ENCODE data around the gene KCND3.

Gene KCND3

DNA sequence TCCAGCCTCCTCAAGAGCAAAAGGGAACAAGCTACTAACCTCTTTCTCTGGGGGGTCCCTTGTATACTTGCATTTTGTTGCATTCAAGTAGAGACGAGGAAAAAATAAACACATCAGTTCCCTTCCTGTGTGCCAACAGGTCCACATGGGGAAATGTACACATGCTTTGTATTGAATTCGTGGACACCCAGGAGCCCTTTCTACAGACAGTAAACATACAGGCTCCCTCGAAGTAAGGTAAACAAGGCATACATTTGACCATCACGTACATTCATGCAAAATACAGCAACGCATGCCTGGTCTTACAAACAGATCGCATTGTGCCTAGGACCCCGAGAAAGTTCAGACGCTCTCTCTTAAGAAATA, 1.1 kb downstream of the KCND3 start:
- no peak for DNase-seq

DNA sequence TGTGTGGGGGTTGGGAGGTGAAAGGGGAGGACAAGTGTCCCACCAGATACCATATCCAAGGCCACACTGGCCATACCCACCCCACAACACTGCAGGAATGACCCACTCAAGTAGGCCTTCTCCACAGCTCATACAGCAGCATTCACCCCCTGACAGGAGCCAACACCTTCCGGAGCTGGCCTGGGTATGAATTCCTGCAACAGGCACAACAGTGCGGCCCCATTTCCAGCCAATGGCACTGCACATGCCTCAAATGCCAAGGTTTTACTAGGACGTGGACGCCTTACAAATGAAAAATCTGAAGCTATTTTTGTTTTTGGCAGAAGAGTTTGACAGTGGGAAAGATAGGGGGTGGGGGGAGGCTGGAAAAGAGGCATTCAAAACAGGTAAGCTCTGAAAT, 2.0 kb downstream of the KCND3 start:
- no peak for DNase-seq

DNA sequence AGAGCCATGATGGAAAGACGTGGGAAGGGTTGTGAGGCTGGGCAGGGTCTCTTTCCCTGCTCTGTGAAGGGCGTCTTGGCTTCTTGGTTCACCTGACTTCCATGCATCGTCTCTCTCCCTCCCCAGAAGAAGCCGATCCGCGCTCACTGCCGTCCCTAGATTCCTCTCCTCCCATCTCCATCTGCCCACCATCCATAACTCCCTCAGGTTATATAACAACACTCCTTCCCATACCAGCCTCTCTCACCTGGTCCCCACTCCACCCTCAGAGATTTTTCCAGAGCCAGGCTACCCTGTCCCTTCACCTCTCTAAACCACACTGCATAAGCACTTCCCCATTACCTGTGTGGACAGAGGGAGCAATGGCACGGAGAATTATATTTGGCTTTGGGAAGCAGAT, 6.0 kb downstream of the KCND3 start:
- DNase-seq: no peak

DNA sequence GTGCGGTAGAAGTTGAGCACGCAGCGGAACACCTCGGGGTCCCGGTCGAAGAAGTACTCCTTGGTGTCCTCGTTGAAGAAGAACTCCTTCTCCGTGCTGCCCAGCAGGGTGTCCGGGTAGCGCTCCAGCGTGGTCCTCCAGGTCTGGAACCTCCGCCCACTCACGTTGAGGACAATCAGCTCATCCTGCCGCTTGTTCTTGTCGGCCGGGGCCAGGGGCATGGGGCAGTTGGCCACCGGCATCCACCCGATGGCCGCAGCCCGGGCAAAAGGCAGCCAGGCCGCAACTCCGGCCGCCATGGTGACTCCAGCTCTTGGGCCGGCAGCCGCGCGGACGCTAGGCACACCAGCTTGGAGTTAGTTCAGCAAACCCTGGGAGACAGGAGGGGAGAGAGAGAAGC, 7.0 kb downstream of the KCND3 start:
- no peak for DNase-seq

DNA sequence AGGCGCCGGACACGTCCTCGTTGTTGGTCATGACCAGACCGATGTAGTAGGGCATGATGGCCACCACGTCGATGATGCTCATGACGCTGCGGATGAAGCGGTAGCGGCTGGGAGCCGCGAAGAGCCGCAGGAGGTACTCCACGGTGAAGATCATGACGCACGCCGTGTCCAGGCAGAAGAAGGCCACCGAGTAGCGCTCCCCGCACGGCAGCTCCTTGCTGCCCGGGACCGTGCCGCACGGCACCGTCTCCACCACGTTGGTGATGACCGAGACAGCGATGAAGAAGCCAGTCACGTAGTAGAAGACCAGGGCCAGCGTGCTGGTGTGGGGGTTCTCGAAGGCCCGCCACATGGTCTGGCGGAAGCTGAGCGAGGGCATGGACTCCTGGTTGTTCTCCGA, 7.6 kb downstream of the KCND3 start:
- DNase-seq: no peak

DNA sequence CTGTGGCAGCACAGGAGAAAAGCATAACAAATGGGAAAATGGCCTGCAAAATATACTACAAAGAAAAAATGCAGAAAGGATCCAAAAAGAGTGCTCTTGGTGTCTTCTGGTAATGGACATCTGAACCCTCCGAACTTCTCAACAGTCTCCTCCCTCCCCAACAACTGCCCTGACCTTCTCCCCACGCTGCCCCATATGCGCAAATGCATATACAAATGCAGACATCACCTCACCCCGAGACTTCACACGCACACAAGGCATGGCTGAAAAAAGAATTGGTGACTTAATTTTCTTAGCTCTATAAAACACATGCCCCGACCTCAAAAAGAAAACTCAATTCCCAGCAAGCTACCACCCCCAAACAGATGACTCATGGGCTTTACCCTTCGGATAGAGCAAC, 8.4 kb downstream of the KCND3 start:
- DNase-seq: no peak

DNA sequence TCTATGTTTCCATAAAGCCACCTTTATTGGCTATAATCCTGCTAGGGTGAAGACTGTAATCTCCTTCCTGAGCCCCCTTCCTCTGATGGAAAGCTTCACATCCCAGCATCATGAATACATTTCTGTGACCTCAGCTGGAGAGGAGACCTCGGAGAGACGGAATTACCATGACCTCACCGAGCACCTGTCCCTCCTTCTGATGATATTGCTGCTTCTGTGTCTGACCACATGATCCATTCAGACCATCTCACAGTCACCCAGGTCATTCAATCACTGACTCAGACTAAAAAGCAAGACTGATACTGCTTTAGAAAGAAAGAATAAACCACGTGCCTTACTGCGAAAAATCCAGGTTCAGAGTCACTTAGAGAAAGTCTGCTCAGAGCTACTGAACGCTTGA, 8.8 kb downstream of the KCND3 start:
- no peak for DNase-seq

DNA sequence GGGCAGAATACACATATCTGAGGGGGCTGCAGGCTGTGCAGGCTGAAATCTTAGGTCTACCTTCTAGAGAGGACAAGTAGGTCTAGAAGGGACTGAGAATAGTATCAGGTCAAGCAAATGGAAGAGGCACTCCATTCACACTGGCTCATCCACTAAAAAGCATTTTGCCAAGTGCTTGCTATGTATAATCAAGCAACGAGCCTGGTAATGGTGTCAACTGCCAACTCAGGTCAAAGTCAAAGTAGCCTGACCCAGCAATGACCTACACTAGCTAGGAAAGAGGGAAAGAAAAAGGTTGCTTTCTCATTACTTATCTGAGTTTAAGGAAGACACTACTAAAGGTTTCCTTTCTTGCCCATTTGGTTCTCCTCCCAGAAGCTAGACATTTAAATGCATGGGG, 10.8 kb downstream of the KCND3 start:
- no peak for DNase-seq

DNA sequence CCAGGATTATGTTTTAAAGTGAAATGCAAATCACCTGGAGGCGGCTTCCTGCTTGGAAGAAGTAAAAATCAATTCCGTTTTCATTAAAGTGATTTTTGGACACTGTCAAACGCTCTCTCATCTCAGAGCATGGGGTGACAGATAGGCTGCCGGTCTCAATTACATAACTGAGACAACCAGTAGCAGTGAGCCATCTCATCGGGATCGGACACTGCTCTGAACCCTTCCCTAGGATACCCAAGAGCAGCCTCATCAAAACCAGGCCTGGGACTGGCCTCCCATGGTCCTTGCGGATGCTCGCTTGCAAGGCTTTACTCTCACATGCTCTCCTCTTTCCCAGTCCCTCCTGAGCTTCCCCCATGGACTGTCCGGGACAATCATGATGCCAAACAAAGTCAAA, 12.1 kb downstream of the KCND3 start:
- DNase-seq: no peak

DNA sequence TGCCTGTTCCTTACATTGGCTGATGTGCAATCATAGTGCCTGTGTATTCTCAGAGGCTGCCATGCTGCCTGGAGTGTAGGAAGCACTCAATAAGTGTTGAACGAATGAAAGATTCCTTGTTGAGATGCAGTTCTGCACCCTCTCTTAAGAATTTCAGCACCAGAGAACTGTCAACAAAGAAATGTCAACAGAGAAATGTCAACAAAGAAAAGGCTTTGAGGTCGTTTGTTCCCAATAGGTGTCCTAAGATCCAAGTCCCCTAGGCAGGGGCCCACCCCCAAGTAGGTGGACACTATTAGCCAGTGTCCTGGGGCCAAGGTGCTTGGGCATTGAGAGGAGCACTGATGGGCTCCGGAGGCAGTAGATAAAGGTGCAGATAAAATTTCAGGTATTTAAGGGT, 12.6 kb downstream of the KCND3 start:
- DNase-seq: no peak

DNA sequence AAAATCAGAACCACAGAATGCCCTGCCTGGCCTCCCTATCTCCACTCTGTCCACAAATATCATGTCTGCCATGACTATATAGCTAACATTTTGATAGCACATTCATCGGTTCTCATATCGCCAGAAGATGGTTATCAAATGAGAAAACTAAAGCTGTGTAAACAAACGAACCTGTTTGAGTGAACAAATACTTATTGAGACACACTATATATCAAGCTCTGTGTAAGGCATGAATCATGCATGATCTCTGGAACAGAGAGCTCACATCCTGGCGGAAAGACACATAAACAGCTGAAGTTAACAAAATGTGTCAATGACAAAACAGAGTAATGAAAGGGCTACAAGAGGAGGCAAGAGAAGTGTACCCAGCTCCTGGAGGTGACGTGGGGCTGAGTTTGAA, 13.1 kb downstream of the KCND3 start:
- no peak for DNase-seq

DNA sequence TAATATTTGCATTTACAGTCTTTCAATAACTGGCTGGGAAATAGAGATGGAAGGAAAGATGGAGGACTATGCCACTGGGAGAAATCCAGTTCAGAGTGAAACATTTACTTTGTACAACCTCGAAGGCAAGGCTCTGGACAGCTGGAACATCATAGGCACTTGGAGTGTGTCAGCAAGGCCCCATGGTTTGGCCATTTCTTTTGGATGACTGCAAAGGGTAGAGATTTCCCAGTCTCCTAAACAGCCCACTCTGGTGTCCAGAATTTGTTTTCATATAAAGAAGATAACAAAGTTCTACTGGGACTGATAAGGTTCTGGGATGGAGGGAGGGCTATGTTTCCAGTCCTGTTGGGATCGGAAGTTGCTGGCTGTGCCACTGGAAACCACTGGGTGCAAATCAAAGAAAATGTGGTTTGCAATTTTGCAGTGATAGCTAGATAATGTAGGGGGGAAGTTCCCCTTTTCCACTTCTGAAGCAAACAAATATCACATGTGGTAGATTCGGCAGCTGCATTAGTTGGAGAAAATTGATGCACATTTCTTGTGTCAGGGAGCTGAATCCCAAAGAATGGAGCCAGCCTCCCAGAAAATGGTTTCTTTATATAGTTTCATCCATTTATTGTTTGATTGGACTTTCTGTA, 16.2 kb downstream of the KCND3 start:
- no peak for DNase-seq

DNA sequence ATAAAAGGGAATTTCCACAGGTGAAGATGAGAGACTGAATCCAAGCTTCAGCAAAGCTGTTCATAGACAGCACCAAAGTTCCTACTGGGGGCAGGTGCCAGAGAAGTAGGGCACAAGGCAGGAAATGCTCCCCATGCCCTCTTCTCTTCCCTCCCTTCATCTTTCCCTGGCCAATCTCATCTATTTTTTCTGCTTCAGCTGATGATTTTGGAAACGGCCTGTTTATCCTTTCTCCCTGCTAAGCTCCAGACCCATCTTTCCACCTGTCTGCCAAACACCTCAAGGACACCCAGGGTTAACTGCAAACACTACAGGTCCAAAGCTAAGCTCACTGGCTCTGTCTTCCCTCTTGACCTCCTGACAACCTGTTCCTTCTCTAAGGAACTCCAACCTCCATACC, 18.1 kb downstream of the KCND3 start:
- DNase-seq: no peak

DNA sequence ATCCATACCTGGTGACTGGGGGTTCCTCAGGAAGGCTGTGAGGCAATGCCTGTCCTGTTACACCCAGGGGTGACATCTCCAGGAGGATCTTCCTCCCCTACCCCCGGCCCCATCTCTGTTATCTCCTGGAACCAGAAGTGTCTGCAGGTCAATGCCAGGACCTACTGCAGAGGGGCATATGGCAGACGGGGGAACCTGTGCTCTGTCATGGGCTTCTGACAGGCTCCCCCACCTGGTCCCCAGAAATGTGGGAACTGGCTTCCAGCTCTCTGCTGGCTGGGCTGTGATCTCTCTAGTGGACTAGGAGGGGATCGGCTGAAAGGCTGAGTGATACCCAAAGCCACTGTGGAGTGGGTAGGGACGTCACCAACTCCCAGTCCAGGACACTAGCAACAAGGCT, 21.0 kb downstream of the KCND3 start:
- DNase-seq: no peak

DNA sequence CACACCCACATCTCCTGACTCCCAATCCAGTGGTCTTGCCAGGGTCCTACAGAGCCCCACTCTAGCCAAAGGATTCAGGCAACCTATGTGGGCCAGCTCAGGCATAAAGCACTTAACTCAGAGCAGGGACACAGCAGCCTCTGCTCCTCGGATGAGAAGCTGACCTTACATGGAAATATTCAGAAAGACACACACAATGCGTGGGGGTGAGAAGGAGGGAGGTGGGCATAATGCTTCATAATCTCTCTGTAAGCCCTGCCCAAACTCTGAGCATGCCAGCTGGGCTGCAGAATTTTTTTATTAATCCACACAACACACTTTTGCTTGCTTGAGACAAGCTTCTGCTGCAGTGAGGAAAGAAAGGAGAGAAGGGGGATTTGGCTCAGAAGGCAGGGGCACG, 21.6 kb downstream of the KCND3 start:
- no peak for DNase-seq

DNA sequence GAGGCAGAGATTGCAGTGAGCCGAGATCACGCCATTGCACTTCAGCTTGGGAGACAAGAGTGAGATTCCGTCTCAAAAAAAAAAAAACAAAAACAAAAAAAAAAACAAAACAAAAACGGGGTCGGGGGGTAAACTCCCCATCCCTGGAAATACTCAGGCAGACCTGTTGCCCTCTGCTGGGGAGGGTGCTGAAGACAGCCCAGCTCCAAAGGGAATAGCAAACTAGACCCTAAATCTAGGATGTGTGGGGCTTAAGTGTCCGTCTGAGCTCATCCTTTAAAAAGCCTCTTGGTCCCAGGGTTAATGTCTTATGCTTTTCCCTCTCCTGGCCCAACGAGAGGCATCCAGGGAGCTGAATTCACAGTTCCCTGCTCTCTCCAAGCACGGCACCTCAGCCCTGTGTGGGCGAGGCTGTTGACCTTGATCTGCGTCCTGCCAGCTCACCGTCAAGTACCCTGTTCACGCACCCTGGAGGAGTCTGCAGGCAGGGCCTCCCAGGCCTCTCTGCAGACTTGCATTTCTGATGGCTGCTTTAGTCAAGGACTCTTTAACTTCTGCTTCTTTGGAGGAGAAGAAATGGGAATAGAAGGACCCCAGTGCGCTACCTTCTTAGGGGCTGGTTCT, 22.3 kb downstream of the KCND3 start:
- DNase-seq: no peak

DNA sequence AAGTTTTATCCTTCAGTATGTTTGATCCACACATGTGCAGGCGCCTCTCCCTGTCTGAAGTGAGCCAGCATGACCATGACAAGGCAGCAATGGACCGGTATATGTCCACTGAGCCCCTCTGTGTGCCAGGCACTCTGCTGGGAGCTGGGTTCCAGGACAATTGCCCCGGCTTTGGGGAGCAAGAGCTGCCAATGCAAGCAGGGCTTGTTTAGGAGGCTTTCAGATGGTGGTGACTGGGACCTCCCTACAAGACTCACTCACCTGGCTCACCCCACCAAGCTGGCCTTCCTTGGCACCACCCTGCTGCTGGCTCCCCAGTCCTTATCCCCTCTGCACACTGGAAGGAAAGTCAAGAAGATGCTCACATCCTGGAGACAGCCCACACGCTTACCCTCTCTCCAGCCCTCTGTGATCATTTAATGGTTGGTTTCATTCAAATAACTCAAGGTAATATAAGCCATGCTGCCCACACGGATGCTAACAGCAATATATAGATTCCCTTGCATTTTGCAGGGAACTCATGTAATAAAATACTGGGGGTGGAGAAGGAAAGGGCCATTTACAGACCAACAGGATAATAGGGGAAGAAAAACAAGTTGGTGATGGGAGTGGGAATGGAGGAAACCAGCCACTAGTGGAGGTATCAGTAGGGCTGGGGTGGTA, 23.6 kb downstream of the KCND3 start:
- no peak for DNase-seq

DNA sequence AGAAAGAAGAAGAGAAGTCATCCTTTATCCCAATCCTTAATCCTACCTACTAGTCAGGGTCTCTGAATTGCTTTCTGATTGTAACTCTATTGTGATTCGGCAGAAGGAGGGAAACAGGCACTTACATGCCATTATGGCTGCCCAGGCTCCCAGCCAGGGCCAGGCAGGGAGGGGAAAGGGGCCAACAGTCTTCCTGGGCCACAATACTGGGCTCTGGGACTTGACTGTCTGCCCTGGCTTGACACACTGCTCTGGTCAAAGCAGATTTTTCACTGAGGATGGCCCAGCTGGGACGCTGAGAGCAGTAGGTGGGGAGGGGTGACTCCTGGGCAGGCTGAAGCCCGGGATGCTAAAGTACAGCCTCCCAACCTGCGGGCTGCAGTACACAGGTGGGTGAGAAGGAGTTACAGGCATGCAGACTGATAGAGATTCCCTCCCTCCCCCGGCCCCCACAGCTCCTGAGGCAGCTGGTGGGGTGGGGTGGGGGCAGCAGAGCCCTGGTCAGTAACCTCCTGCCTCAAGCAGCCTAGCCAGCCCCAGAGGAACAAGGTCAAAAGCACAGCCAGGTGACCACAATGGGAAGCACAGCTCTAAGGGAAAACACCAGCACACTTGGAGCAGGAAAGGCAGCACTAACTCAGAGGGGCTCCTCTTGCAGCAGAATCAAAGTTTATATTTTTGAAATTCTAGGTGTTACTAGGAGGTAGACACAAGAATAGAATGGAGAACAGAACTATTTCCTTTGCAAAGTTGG, 25.3 kb downstream of the KCND3 start:
- no peak for DNase-seq

DNA sequence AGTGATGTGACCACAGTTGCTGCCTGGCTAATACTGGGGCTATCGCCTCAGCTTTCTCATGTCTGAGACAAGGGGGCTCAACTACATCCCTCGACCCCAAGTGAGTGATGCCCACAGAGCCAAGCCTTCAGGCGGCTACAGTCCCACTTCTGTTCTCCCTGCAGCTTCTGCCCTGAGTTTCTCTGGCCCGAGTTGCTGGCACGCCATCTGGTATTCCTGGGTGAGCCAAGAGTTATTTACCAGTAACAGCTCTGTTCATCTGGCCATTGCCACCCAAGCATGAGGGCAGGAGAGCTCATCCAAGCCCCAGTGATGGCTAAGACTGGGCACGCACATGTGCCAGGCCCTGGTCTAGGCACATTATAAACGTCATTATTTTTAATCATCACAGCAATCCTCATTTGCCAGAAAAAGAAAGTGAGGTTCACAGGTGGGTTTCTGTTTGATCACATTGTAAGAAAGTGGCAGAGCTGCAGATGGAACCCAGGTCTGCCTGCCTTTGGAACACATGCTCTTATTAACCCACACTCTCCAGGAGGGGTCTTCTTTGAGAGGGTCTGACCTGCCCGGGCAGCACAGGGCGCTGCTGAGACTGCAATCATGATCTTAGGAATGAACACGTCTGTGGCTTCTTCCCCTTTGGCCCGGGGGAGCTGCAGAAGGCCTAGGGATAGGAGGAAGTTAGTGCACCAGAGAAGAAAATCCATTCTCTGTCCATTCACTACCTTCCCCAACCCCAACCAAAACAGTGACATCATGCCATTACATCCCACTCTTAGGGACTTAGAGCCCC, 27.5 kb downstream of the KCND3 start:
- DNase-seq: no peak

DNA sequence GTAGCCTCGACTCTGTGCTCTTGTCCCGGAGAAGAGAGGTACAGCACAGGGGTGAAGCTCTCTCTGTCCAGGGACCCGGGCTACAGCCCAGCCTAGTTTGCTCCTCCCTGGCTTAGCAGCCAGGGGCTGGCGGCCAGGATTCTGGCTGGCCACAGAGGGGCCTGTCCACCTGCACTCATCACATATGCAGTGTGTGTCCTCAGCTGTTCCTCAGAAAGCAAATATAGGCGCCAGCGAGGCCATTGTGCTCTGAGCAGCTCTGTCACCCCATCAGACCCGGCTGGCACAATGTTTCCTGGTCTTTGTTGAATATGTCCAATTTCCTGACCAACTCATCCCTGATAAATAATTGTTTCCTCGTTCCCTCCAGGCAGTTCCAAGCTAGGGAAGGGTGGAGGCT, 28.5 kb downstream of the KCND3 start:
- no peak for DNase-seq

DNA sequence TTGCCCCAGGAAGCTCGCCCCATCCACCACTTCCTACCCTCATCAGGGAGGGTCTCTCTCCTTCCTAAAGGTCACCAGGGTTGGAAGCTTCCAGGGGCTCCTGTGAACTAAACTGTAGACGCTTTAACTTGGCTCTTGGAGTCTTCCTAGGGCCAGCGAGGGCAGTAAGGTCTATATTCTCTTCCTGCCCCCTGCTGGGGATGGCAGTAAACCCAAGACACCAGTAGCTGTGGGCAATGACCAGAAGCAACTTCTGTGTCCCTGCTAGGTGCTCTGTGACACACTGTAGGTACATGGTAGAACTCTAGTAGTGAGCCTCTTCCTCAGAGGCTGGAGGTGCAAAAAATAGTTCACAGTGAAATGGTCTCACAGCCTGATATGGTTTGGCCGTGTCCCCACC, 30.0 kb downstream of the KCND3 start:
- DNase-seq: no peak

DNA sequence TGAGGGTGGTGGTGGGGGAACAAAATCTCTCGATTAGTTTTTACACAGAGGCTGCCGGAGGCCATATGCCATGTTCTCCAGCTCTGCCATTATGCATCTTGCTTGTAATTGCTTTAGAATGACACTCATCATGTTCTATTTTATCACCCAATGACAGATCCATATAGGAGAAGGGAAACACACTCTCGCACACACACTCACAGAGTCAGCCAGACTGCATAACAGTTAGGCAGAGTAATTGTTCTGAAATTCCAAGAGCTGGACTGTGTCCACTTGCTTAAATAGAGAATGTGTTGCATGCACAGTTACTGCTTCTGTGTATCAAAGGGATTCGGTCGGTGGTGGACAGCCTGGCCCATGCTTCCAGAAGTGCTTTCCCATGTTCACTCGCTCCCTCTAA, 30.6 kb downstream of the KCND3 start:
- DNase-seq: no peak

DNA sequence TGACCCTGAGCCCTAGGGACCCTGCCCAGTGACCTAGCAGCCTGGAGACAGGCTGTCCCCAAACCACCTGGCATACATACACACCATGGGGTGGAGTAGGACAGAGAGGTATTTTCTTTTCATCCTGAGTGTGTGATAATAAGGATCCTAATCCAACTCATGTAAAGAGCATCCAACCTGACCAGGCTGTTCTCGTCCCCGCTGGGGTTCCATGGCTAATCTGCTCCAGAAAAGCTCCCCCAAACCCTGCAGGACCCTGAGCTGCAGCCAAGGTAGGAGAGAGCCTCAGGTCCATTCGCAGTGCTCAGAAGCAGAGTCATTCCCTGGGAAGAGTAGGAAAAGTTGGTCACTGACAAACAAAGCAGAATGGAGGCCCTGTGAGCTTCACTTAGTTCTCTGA, 31.4 kb downstream of the KCND3 start:
- no peak for DNase-seq
